ENCODE results near the gene HOMER1. TPM values are rescaled to one million over a fixed set of nuclear protein-coding genes. Genes with fewer than 3 reads are reported as not detected.

Gene HOMER1
- total and polyA plus RNA-seq, 7 donors: 0.23 to 31.0 (median 8.3) TPM

DNA sequence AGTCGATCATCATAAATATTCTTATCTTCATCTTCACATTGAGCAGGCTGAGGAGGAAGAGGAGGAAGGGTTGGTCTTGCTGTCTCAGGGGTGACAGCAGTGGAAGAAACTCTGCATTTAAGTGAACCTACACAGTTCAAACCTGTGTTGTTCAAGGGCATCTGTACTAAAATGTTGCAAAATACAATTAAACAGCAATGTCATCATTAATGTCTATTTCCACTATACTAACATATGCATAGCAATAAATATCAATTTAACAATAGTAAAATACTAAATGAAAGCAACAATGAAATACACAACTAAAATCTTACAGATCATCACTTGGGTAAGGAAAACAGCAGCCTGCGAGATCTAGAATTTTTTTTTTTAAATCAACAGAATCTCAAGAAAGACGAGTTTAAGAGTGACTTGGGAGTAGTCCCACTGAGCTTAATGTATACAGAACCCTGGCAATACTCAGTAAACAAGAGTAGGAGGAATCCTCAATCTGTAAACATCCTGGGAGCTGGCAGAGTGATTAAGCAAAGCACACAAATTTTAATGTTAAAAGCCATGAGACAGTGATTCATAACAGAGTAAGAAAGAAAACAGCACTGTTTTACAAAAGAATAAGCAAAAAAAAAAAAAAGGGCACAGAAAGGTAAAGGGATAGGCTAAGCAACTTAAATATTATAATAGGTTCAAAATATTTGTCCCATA is 10.0 kb downstream of the HOMER1 start:
- WGBS, 2 donors: 73 to 80% methylated on average over 3 of the region's 3 CpGs

DNA sequence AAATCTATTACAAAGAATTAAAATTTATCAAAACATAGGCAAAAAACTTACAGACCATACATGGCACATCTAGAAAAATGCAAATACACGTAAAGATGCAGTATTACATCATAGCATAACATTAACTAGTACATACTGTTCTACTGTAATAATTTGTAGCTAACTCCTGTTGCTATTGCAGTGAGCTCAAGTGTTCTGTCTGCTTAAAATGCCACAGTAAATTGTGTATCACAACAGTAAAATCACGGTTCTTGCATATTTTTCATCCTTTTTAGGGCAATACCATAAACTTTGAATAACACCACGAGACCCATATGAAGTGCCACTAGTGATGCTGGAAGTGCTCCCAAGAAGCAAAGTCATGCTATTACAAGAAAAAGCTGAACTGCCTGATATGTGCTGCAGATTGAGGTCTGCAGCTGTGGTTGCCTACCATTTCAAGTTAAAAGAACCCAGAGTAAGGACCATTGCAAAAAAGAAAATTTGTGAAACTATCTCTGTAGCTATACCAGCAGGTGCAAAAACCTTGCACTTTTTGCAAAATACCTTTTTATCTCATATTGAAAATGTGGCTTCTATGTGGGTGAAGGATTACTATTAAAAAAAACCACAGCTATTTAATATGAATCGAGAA is 14.2 kb downstream of the HOMER1 start:
- no peaks in the 10 kb centered on the region for H3K36me3 ChIP-seq
- H3K4me3 ChIP-seq: no peak overlapping the region
- TF ChIP-seq POLR2A (IDR thresholded peaks at IDR 0.05): no peak
- TF ChIP-seq CTCF (IDR thresholded peaks at IDR 0.05): no peak
- no peak for TF ChIP-seq EP300 (IDR thresholded peaks at IDR 0.05)
- TF ChIP-seq POLR2AphosphoS5 (IDR thresholded peaks at IDR 0.05): no peak
- no peaks in the 10 kb centered on the region for H3K27me3 ChIP-seq
- H3K27ac ChIP-seq: no peak overlapping the region
- peaks cover 0 to 6% (median 0%) of the 10 kb centered on the region in 4 donors for H3K4me1 ChIP-seq
- H3K9me3 ChIP-seq: no peaks in the 10 kb centered on the region
- DNase-seq: no peak
- intact Hi-C loops (cut with DNase I): no loop called here
- WGBS, 2 donors: 74% methylated on average over 4 of the region's 4 CpGs

More for the DNA sequence above, 10.0 kb downstream of the HOMER1 start:
- Histone ChIP-seq H3K4me3 (no peak overlapping the region), H3K4me1 (peaks cover 0 to 16% (median 1%) of the 10 kb centered on the region in 4 donors), H3K27me3 (no peaks in the 10 kb centered on the region), H3K9me3 (no peaks in the 10 kb centered on the region), H3K36me3 (no peaks in the 10 kb centered on the region), H3K27ac (no peak overlapping the region)
- TF ChIP-seq POLR2AphosphoS5 (IDR thresholded peaks at IDR 0.05) (no peak), CTCF (IDR thresholded peaks at IDR 0.05) (no peak), EP300 (IDR thresholded peaks at IDR 0.05) (no peak), POLR2A (IDR thresholded peaks at IDR 0.05) (no peak)
- DNase-seq: no peak
- intact Hi-C loops (cut with DNase I): no loop called here

GRCh38 chr5:79495311-79495710 is 18.6 kb downstream of the HOMER1 start:
- H3K27me3 ChIP-seq: no peaks in the 10 kb centered on the region
- TF ChIP-seq POLR2A (IDR thresholded peaks at IDR 0.05) (no peak), CTCF (IDR thresholded peaks at IDR 0.05) (no peak), EP300 (IDR thresholded peaks at IDR 0.05) (no peak), POLR2AphosphoS5 (IDR thresholded peaks at IDR 0.05) (no peak)
- WGBS, 2 donors: 13 to 53% methylated on average over 2 of the region's 2 CpGs
- H3K36me3 ChIP-seq: no peaks in the 10 kb centered on the region
- intact Hi-C loops (cut with DNase I): no loop called here
- H3K4me3 ChIP-seq: no peak overlapping the region
- H3K4me1 ChIP-seq: no peaks in the 10 kb centered on the region
- no peak for DNase-seq
- no peaks in the 10 kb centered on the region for H3K9me3 ChIP-seq
- no peak overlapping the region for H3K27ac ChIP-seq

DNA sequence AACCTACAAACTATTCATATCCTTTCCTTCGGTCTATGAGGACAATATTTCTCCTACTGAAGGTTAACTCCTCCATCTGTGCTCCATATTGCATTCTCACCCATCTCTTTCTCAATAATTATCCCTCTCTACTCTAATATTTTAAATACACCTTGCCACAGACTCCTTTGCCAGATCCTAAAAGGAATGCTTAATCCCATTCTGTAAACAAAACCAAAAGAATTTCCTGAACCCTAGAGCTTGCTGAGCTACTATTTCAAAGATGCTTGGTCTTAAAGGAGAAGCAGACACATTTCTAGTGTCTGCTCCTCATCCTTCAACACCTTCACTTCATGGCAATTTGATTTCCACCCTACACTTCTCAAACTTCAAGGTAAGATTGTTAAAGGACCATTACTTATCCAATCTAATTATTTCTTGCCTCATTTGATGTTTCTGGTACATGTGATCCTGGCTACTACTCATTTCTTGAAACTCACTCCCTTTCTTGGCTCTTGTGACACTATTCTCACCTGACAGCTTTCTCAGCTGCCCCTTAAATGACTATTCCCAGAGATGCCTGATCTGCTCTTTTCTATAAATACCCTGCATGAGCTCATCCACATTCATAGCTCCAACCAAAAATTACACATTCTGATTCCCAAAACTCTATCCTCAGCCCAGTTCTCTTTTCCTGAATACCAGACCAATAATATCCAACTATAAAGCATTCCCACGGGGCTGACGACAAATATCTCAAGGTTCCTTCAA is 20.2 kb downstream of the HOMER1 start:
- H3K4me3 ChIP-seq: no peak overlapping the region
- 92% methylated on average over 3 of the region's 3 CpGs for WGBS, 2 donors
- TF ChIP-seq POLR2A (IDR thresholded peaks at IDR 0.05) (no peak), POLR2AphosphoS5 (IDR thresholded peaks at IDR 0.05) (no peak), CTCF (IDR thresholded peaks at IDR 0.05) (no peak), EP300 (IDR thresholded peaks at IDR 0.05) (no peak)
- H3K27me3 ChIP-seq: no peaks in the 10 kb centered on the region
- H3K36me3 ChIP-seq: no peaks in the 10 kb centered on the region
- intact Hi-C loops (cut with DNase I): no loop called here
- DNase-seq: no peak
- H3K9me3 ChIP-seq: no peaks in the 10 kb centered on the region
- peak overlapping the region in 1 of 4 donors; percentile 15 for H3K27ac ChIP-seq
- peaks cover 0 to 2% (median 0%) of the 10 kb centered on the region in 4 donors for H3K4me1 ChIP-seq

All from sigmoid colon (tissue), 7 donors.